GM21367 (cell line): ENCODE measurements around the gene RDH13.
"Not testable (repeated sequence)": the region's sequence is repeated elsewhere in the genome, so short reads cannot be mapped to it uniquely, and the experiment has no call there.

Experiments used
- ATAC-seq: cut with Tn5 transposase; IDR thresholded peaks from one replicate; pipeline ENCODE4 v1.9.1; 2021; ENCODE audit not compliant: unreplicated experiment

Gene RDH13

DNA sequence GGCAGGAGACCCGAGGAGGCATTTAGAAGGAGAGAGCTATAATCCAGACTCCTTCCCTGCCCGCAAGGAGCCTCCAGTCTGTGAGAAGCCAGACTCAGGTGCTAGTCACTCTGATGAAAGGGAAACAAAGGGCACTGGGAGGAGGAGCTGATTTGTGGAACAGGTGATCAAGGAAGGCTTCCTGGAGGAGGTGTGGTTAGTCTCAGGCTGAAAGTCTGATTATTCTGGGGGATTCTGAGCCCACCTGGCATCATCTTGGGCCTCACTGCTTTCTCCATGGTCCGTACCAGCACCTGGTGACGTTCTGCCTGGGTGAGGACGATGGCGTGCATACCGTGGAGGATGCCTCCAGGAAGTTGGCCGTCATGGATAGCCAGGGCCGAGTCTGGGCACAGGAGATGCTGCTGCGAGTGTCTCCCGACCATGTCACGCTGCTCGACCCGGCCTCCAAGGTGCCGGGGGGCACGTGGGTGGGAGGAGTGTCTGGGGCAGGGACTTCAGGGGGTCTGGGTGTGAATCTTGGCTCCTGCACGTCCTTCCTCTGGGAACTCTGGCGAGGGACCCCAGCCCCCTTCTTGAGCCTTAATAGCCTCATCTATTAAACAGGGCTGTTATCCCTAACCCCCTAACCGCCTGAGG is 16.6 kb upstream of the RDH13 start:
- ATAC-seq, result no peak

DNA sequence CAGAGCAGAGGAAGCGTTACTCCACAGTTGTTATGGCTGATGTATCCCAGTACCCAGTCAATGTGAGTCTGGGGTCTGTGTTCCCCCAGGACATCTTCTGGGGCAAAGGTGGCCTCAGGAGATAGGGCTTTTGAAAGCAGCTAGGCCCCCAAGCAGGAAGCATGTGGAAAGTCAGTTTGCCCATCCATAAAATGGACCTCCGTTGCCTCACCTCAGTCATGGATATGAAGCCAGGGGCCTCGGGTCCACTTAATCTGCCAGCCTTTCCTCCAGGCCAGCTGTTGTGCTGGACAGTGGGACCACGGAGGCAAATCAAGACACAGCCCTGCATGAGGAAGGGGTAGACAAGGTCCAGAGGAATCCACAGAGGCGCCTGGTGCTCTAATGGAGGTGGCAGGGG is 16.0 kb upstream of the RDH13 start:
- ATAC-seq, result no peak

DNA sequence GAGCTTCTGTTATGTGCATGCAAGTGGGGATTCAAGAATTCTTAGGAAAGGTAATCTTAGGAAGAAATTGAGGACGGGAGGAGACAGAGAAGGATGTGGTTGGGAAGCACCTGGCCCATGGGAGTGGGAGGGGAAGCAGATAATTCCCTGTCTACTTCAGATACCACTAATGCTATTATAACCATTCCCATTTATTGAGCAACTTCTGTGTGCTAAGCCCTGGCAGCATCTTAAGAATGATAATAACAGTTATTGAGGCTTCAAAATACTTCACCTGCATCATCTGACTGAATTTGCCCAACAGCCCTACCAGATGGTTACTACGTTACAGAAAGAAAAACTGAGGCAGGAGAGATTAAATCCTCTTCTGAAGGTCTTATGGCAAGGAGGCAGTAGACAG is 14.2 kb upstream of the RDH13 start:
- no peak for ATAC-seq

DNA sequence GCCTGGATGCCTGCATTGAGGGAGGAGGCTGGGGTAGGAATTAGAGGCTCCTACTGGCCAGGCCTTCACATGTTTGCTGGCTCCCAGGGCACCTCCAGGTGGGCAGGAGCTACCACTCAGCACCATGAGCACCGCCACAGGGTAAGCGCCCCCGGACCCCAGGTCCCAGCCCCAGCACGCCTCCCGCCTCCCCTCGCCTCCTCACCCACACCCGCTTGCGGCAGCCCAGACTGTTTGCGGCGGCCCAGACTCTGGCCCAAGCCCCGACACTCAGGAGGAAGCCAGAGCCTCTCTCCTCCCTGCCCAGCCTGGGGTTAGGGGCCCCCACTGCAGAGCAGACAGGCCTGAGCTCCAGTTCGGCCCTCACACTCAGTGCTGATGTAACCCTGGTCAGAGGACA is 13.4 kb upstream of the RDH13 start:
- ATAC-seq, result no peak

DNA sequence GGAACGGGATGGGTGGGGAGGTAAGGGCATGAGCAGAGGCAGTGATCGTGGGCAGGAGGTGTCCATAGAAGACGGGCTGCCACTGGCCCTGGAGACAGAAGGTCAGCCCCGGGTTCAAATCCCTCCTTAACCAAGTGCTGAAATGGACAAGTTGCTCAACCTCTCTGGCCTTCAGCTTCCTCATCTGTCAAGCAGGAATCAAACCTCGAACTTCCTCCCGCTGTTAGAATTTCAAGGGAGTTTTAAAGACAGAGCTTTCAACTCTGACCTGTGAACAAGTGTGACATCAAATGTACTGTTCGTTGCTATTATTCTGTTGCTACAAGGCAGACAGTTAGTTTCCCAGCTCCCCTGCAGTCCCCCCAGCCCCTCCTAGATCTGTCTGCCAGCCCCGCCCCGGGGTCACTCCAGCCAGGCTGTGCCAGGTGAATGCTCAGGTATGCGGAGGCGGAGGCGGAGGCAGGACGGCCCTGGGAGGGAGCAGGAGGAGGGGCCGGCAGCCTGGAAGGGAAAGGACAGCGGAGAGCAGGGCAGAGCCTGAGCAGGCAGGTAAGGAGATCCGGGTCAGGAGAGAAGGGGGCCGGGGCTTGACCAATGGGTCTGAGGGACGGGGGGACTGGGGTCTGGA is 12.5 kb upstream of the RDH13 start, which contains the start of gene EPS8L1:
Gene EPS8L1 (plus strand): TSS at position 499 of the 628 bp plus-strand sequence. CDS start 576 bp downstream, outside the sequence.
- ATAC-seq, result no peak

DNA sequence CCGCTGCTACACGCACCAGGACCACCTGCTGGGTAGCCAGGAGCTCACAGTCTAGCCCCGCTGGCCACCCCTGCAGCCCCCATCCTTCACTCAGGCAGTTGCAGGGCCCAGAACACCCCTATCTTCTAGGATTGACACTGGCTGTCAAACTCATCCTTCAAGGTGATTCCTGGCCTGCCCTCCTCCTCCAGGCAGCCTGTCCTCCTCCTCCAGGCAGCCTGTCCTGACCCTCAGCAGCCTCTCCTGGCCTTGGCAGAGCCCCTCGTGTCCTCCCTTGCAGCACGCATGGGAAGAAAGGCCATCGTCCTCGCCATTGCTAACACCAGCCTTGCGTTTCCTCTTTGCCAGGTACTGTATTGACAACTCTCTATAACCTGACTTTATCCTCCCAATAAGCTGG is 9.0 kb upstream of the RDH13 start:
- ATAC-seq, result no peak

DNA sequence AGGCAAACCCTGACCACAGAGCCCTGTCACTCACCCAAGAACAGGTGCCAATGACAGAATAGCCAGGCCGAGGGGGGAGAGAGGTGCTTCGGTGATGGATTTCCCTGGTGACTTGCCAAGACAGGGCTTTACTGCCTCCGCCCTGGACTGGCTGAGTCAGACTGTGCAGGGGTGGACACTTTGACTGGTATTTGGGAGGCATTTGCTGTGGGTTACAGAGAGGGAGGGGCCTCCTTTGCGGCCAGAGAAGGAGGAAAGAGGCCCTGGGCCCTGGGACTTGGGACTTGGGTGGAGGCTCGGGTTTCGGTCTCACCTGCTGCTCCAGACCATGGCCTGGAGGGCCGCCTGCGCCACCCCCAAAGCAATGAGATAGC is 8.2 kb upstream of the RDH13 start:
- no peak for ATAC-seq

DNA sequence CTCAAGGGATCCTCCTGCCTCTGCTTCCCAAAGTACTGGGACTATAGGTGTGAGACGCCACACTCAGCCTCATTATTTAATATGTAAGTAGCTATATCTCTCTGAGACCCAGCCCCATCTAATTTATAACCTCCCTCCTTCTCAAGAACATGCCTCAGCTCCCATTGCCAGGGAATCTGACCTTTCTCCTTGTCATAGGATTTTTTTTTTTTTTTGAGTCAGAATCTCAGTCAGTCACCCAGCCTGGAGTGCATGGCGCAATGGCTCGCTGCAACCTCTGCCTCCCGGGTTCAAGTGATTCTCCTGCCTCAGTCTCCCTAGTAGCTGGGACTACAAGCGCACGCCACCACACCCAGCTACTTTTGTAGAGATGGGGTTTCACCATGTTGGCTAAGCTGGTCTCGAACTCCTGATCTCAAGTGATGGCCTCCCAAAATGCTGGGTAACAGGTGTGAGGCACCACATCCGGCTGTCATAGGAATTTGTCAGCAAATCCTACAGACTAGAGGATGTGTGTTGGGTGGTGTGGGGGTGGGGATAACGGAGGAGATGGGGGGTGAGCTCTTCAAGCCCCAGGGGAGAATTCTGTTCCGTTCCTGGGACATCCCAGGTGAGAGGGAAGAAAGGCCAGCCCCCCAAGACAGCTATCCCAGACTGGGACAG is 7.6 kb upstream of the RDH13 start:
- no peak for ATAC-seq

DNA sequence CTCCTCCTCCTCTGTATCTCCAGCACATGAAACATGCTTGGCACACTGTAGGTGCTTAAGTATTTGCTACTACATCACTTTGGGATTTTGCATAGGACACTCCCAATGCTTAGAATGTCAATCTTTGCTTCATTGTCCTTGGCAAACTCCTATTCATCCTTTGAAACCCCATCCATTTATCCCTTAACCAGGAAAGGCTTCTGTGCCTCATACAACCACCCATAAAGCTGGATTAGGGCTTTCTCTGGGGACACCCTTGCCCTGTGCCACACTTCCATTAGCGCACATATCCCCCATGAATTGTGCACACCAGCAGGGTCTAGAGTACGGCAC is 6.9 kb upstream of the RDH13 start:
- ATAC-seq, result no peak

DNA sequence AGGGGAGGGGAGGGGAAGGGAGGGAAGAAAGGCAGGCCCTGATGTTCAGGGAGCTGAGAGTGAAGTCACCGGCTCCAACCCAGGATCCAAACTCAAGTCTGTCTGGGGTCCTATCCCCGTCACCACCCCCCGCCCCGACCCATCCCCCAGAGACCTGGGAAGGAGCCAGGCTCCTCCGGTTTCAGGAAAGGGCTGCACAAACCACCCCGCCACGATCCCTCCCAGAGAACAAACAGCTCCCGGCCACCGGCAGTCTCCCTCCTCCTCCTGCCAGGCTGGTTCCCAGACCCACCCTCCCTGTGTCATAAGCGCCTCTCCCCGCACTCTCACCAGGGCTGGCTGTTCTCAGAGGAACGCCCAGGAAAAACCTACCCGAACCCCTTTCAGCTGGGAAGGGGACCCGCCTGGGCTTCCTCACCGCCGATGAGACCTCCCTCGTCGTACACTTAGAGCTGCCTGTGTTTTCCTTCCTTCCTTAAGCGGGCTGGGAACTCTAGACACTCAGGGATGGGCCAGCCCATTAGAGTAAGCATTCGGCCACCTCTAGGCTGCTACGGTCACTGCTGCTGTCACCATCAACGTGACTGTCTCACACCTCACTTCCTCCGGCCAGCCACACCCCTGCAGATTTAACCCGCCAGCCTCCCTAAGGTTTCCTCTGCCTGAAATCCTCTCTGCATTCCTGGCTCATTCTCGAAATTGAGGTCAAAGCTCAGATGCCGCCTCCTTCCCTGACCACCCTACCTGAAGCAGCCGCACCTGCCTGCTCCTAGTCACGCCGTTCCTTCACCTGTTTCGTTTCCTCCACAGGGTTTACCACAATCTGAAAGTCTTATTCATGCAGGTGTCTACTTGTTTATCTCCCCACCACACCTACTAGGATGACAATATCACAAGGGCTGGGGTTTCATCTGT is 6.3 kb upstream of the RDH13 start:
- no peak for ATAC-seq

DNA sequence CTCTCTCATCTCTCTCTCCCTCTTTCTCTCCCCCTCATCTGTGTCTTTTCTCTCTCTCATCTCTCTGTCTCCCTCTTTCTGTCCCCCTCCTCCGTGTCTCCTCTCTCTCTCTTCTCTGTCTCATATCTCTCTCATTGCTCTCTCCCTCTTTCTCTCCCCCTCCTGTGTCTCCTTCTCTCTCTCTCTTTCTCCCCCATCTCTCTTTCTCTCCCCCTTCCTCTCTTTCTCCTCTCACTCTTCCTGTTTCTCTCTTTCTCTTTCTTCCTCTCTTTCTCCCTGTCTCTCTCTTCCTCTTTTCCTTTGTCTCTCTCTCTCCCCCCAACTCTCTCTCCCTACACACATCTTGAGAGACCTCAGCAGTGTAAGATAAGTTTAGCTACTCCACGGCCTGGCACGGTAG is 4.9 kb upstream of the RDH13 start:
- no peak for ATAC-seq

DNA sequence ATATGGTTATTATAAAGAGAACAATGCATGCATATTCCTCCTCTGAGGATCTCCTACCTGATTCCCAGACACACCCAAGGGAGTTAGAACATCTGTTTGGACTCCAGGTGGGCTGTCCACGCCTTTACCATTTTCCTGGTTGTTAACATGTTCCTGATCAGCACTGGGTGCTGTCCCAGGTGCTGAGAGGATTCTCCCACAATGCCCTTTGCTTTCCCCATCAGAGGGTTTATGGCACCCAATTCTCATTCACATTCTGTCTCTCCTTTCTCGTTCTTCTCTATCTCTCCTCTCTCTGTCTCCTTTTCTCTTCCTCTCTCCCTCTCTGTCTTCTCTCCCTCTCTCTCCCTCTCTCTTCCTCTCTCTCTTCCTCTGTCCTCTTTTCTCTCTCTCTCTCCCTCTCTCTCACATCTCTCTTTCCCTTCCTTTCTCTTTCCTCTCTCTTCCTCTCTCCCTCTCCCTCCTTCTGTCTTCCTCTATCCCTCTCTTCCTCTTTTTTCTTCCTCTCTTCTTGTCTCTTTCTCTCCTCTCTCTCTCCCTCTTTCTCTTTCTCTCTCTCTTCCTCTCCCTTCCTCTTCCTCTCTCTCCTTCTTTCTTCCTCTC is 3.3 kb upstream of the RDH13 start:
- ATAC-seq, result no peak

DNA sequence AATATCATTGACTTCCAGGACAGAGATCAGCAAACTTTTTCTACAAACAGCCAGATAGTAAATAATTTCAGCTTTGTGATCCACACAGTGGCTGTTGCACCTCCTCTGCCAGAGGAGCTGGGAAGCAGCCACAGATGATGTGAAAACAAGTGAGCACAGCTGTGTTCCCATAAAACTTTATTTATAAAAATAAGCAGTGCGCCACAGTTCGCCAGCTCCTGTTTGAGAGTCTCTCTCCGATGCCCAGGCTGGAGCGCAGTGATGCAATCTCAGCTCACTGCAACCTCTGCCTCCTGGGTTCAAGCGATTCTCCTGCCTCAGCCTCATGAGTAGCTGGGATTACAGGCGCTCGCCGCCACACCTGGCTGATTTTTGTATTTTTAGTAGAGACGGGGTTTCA is 2.6 kb upstream of the RDH13 start:
- not testable (repeated sequence) for ATAC-seq

DNA sequence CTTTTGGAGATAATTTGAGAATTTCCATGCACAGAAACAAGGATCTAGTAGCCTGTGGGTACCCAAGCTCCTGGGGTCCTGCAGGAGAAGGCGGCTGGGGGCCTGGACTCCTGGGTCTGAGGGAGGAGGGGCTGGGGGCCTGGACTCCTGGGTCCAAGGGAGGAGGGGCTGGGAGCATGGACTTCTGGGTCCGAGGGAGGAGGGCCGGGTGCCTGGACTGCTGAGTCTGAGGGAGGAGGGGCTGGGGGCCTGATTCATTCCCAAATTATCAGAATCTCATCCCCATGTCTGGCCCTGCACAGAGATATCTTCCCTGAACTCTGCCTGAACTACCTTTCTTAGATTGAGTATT is 520 bp upstream of the RDH13 start:
- no peak for ATAC-seq

DNA sequence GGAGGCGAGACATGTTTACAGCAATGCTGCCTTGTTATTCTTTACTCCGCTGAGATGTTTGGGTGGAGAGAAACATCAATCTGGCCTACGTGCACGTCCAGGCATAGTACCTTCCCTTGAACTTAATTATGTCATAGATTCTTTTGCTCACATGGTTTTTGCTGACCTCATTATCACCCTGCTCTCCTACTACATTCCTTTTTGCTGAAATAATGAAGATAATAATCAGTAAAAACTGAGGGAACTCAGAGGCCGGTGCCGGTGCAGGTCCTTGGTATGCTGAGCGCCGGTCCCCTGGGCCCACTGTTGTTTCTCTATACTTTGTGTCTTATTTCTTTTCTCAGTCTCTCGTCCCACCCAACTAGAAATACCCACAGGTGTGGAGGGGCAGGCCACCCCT is 2.7 kb downstream of the RDH13 start:
- not testable (repeated sequence) for ATAC-seq

DNA sequence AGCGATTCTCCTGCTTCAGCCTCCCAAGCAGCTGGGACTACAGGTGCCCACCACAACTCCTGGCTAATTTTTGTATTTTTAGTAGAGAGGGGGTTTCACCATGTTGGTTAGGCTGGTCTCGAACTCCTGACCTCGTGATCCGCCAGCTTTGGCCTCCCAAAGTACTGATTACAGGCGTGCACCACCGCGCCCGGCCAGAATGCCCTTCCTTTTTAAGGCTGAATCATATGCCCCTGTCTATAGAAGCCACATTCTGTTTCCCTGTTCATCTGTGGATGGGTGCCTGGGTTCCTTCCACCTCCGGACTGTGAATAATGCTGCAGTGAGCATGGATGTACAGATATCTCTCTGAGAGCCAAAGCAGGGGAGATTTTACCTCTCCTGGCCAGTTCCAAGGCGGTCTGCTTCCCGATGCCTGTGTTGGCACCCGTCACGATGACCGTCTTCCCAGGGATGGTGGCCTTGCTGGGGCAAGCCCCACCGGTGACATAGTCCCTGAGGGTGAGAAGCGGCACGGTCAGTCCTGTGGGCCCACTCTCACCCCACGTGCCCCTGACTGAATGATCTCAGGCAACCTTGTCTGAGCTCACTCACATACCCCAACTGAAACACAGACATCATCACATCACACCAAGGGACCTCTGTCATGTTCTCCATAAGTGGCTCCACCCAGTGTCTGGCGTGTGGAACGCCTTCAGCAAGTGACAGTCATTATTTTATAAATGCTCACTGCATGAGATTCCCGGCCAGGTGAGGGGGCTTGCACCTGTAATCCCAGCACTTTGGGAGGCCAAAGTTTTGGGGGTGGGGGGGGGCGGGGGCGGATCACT is 4.0 kb downstream of the RDH13 start:
- ATAC-seq, result no peak

DNA sequence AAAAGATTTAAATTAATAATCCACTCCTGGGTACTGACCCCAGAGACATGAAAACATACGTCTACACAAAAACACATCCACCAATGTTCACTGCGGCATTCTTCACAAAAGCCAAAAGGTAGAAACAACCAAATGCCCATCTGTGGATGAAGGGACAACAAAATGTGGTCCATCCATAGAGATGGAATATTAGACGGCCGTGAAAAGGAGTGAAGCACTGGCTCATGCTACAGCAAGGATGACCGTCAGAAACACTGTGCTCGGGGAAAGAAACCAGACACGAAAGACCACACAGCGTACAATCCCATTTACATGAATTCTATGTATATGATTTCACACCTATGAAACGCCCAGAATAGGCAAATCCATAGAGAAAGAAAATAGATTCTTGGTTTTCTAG is 6.1 kb downstream of the RDH13 start:
- no peak for ATAC-seq

DNA sequence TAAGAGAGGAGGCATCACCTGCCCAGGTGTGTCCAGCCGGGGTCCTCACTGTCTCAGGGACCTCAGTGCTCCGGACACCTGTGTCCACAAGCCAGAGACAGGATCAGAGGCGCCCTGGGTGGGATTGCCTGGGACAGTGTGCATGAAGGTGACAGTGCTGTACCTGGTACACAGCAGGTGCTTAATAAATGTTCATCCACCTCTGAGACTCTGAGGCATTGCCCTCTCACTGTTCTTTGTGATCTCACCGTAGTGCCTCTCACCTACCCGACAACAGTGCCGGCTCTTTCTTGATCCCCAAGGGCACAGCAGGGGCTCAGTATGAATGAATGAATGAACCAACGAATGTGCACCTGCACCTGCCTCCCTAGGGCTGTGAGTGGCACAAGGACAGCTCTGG is 9.2 kb downstream of the RDH13 start:
- no peak for ATAC-seq

DNA sequence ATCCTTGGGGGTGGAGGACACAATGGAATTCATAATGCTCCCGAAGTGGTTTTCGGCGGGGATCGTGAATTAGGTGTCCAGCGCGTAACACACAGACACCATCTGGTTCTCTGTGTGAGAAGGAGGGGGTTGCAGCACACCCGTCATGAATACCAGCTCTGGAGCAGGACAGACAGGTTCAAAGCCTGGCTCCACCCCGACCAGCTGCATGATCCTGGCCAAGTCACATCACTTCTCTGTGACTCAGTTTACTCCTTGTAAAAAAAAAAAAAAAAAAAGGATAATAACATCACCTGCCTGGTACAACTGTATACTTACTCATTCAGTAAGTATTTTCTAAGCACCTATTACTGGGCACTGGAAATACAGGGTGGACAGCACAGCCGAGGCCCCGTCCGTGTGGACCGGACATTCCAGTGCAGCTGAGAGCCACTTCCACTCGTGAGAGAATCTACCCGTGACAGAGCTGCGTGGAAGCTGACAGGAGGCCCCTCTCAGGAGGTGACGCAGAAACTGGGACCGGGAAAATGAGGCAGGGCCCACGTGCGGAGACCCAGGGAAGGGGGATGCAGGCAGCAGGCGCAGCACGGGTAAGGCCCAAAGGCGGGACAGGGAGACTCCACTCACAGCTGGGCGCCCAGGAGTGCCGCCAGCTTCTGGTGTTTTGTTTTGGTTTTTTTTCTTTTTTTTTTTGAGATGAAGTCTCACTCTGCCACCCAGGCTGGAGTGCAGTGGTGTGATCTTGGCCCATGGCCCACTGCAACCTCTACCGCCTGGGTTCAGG is 12.0 kb downstream of the RDH13 start:
- ATAC-seq, result no peak

DNA sequence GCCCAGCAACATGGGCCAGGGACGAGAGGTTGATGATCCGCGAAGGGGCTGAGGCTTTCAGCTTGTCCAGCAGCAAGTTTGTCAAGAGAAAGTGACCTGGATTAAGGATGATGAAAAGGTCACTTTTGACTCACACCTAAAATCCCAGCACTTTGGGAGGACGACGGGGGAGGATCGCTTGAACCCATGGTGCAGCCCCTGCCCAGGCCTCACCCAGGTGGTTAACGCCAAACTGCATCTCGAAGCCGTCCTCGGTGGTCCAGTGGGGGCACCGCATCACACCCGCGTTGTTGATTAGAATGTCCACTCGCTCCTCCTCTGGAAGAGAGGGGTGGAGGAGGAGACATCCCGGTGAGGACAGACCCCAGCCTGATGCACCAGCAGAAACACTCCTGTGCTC is 14.5 kb downstream of the RDH13 start:
- no peak for ATAC-seq
